HG03558 (cell line): ENCODE results near the gene CORO7.
"Not testable (repeated sequence)": the region's sequence is repeated elsewhere in the genome, so short reads cannot be mapped to it uniquely, and the experiment has no call there.

Experiments
- ATAC-seq: cut with Tn5 transposase; IDR thresholded peaks from one replicate; pipeline ENCODE4 v1.9.1; 2021; ENCODE audit warnings: moderate number of reproducible peaks; ENCODE audit not compliant: unreplicated experiment; ENCODE audit errors: extremely low read depth

CORO7 gene

DNA sequence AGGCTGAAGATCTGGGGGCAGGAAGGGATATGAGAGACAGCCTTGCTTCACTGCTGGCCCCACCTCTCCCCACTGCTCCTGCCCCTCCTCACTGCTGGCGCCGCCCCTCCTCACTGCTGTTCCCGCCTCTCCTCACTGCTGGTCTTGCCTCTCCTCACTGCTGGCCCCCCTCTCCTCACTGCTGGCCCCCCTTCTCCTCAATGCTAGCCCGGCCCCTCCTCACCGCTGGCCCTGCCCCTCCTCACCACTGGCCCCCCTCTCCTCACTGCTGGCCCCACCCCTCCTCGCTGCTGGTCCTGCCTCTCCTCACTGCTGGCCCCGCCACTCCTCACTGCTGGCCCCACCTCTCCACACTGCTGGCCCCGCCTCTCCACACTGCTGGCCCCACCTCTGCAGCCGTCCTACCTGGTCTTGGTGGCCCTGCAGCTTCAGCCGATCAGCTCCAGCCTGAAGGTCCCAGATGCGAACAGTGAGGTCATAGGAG lies 55.8 kb downstream of the CORO7 start:
- ATAC-seq = no peak

DNA sequence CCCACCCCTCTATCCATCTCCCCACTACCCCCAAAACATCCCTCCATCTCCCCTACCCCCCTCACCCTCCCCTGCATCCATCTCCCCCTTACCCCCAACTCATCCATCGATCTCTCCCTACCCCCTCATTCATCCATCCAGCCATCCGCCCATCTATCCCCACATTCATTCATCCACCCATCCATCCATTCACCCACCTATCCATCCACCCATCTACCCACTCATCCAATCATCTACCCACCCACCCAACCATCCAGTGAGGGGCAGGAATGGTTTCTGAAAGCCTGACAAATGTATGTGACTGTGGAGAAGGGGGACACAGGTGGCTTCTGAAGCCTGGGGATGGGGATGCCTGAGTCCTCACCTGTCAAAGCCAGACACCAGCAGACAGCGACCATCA lies 56.5 kb downstream of the CORO7 start:
- ATAC-seq = no peak

DNA sequence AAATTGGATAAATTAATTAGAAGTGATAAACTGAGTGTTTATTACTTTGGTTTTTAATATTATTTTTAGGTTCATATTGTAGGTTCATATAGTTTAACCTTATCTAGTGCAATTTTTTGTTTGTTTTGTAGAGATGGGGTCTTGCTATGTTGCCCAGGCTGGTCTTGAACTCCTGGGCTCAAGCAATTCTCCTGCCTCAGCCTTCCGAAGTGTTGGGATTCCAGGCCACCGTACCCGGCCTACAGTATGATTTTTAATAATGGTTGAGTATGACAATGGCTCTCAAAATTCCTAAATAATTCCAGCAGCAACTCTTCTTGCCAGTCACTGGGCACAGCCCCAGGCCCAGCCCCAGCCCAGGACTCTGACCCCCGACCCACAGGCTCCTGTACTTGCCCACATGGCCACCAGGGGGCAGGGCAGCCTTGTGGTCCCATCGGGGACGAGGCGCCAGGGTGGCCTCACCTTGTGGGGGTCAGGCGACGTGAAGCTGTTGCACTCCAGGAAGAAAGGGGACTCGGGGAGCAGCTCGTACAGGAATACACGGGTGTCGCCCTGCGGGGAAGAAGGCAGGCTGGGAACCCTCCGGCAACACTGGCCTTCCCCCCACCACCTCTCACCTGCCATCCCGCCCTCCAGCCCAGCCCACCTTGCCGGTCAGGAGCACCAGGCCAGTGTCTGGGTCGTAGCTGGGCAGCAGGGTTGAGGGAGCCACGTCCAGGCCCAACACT lies 57.4 kb downstream of the CORO7 start:
- no peak for ATAC-seq

DNA sequence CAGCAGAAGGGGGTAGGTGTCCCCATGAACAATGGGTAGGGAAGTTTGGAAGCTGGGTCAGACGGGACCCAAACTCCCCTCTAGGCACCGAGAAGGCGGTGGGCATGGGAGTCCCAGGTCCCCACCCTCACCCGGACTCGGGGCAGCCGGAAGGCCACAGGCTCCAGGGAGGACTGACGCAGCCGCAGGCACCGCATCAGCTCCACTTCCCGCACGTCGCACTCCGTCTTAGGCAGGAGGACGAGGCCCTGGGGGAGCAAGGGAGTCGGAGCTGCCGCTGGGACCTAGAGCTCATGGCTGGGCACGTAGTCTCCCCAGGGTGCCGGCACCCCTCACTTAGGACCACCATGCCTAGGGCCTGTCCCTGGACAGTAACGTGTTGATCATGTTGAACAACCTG lies 58.2 kb downstream of the CORO7 start:
- ATAC-seq = no peak

DNA sequence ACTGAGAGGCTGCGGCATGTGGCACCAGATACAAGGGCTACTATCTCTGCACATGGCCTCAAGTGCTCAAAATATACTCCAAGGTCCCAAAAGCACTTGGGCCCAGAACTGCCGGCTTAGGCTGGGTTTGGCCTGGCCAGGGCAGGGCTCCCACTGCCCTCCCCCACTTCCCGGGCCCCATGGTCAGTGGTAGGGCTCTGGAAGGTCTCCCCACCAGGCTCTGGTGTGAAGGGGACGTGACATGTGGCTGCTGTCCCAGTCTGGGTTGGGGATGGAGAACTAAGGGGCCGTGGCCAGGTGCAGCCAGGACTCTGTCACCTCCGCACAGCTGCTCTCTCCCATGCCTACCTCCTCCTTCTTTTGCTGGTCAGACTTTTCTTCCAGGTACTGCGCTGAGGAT lies 59.6 kb downstream of the CORO7 start:
- ATAC-seq = no peak

DNA sequence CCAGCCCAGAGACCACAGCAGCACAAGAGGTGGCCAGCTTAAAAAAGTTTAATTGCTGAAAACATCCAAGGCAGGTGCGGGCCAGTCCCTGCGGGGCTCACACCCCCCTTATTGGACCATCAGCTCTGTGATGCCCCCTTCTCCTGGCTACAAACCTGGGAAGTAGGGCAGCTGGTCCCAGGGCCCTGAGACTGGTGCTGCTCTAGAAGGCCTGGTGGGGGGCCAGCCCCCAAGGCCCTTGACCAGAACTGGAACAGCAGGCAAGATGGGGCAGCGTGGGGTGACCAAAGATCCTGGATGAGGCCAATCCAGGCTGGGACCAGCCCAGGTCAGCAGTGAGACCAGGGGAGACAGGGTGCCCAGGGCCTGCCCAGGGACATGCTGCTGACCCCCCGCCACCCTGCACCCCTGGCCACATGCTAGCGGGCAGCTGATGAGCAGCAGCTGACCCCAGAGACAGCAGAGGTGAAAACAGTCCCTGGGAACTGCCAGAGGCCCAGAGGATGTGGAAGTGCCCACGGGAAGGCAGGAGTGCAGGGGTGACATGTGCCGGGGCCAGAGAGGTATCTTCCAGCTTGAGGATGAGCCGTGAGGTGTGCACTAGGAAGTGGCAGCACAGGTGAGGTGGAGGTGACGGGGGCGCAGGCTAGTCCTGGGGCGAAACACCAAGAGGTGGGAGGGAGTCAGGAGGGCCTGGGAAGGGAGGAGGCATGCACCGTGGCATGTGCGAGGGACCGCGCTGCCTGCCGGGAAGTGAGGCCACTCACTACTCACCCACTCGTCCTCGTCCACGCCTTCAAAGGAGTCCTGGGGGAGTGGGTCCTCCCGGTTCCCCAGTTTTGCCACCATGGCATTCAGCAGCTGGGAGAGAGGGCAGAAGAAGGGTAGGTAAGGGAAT lies 61.6 kb downstream of the CORO7 start:
- no peak for ATAC-seq

DNA sequence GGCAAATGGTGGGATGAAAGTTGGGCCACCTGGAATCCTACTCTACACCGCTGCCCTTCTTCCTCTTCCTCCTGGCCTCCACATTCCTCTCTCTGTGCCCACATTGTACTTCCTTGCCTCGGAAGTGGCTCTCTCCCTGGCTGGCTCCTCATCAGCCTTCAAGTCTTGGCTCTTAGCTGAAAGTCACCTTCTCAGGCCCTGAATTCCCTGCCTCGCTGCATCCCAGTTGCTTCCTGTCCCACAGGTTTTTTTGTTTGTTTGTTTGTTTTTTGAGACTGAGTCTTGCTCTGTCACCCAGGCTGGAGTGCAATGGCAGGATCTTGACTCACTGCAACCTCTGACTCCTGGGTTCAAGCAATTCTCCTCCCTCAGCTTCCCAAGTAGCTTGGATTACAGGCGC lies 62.7 kb downstream of the CORO7 start:
- ATAC-seq = no peak

DNA sequence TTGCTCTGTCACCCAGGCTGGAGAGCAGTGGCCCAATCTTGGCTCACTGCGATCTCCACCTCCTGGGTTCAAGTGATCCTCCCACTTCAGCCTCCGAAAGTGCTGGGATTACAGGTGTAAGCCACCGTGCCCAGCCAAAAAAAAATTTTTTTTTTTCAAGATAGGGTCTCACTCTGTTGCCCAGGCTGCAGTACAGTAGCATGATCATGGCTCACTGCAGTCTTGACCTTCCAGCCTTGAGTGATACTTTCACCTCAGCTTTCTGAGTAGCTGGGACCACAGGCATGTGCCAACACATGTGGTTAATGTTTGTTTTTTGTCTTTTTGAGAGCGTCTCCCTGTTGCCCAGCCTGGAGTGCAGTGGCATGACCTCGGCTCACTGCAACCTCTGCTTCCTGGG lies 63.6 kb downstream of the CORO7 start:
- no peak for ATAC-seq

DNA sequence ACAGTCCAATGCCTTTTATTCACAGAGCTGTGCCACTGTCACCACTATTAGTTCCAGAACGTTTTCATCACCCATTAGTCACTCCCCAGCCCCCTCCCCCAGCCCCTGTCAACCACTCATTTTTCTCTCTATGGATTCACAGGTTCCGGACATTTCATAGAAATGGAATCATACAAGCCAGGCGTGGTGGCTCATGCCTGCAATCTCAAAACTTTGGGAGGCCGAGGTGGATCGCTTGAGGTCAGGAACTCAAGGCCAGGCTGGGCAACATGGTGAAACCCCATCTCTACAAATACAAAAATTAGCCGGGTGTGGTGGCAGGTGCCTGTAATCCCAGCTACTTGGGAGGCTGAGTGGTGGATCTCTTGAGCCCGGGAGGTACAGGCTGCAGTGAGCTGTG lies 64.5 kb downstream of the CORO7 start:
- ATAC-seq = no peak

DNA sequence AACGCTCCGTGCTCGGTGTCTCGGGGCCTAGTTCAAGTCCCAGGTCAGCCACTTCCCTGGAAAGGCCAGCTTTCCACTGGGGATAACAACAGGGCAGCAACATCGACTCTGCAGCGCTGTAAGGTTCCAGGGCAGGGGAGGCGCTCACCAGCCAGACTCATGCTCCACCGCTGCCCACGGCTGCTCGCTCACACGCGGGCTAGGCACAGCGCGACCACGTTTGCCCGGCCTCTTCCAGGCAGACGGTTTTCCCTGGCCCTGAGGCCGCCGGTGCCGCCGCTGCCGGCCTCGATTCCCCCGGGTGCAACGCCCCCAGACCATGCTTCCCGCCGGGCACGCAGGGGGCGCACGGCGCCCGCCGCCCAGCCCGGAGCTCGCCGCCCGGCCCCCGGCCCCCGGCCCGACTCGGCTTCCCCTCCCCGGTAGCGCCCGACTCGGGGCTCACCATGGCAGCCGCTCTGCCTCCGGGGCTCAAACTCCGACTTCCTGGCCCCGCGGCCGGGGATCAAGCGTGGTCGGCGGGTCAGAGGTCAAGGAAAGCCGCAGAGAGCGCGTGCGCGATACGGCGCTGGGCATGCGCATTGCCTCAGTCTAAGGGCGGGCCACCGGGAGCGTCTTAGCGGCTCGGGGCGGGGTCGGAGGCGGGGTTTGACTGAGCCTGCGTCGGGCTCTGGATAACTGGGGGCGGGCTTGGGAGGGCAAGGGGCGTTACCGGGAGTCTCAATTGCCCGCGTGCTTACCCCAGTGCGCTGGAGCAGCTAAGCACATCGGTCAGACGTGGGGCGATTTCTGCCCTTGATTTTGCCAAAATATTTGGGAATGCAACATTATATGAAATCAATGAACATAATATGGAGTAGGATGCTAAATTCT lies 65.4 kb downstream of the CORO7 start, which contains the start of gene PAM16:
Gene PAM16, minus strand, starts transcription at position 535 of the 873 bp plus-strand sequence. Its CDS starts 87 bp downstream, at position 448.
- peak; percentile 78 for ATAC-seq

DNA sequence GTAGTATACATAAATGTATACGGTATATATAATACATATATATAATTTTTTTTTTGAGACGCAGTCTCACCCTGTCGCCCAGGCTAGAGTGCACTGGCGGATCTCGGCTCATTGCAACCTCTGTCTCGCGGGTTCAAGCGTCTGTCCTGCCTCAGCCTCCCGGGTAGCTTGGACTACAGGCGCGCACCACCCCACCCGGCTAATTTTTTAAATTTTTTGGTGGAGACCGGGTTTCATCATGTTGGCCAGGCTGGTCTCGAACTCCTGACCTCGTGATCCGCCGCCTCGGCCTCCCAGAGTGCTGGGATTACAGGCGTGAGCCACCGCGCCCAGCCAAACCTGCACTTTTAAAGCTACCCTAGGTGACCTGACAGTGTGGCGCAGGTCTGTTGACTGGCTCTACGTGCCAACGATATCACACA lies 66.0 kb downstream of the CORO7 start:
- no peak for ATAC-seq

DNA sequence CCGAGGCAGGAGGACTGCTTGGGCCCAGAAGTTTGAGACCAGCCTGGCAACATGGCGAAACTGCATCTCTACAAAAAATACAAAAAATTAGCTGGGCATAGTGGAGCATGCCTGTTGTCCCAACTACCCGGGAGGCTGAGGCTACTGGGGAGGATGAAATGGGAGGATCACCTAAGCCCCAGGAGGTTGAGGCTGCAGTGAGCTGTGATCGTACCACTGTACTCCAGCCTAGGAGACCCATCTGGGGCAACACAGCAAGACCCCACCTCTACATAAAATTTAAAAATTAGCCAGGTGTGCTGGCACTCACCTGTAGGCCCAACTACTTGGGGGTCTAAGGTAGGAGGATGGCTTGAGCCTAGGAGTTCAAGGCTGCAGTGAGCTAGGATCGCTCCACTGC lies 67.1 kb downstream of the CORO7 start:
- ATAC-seq = no peak

DNA sequence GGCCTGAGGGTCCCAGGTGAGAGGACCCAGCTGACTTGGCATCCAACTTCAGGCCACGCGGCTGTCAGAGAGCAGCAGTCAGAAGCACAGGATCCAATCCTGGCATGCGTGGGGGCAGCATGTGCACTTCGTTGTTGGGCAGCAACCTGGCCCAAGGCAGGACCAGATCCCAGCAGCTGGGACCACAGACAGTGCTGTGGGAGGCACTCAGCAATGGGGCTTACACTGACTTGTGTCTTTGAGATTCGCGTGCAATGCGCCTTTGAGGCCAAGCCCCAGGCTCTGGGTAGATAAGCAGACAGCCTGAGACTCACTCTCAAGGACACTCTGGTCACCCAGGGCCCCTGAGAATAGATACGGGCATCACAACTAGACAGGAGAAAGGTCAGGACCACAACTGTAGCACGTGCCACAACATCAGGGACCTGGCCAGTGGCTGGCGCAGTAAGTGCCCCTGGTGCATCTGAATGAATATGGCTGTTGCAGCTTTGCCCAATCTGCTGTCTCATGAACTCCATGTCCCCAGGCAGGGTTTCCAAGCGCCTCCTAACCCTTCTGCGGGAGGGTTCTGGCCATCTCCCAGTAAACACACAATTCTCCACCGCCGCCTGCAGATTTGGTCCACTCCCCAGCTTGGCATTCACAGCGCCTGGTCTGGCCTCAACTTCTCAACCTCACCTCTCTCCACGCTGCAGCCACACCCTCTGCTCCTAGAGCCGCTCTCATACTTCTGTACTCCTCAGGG lies 68.5 kb downstream of the CORO7 start:
- no peak for ATAC-seq

DNA sequence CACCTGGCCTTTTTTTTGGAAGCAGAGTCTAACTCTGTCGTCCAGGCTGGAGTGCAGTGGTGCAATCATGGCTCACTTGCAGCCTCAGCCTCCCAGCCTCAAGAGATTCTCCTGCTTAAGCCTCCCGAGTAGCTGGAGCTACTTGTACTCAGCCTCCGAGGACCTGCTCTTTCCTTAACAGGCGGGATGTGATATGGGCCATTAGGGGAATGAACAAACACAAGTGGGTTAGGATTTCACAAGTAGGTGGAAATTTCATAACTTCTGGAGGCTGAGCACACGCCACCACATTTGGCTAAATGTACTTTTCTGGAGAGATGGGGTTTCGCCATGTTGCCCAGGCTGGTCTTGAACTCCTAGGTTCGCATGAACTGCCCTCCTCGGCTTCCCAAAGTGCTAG lies 69.4 kb downstream of the CORO7 start:
- no peak for ATAC-seq

DNA sequence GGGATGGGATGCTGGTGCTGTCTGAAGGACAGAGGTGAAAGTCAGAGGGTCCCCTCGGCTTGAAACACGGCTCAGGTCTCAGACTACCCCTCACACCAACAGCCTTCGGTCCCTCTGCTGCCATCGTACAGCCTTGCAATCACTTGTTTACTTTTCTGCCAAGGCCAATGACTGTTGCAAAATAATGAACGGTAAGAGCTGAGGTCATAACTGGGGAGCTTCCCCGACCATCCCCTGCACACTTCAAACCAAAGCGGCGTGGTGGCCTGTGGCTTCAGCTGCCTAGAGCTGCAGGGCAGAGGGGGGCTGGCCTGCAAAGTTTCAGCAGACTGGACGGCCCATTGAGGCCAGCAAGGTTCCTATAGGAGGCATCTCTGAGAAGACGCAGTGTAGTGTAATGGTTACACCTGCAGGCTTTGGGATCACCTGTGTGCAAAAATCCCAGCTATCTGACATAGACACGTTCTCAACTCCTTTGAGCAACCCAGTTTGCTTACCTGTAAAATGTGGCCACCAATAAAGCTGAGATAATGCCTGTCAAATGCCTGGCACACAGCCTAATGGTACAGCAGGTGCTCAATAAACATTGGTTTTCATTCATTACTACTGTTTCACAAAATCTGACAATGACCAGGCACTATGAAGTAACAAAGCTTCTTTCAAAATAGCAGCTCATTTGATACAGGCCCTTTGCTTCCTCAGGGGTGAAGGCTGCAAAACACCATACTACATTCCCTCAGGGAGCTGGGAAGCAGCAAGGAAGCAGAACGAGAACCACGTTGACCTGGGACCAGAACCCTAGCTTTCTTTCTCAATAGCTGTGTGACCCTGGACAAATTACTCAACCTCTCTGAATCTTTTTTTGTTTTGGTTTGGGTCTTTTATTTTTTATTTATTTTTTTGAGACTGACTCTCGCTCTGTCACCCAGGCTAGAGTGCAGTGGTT lies 70.3 kb downstream of the CORO7 start:
- no peak for ATAC-seq

DNA sequence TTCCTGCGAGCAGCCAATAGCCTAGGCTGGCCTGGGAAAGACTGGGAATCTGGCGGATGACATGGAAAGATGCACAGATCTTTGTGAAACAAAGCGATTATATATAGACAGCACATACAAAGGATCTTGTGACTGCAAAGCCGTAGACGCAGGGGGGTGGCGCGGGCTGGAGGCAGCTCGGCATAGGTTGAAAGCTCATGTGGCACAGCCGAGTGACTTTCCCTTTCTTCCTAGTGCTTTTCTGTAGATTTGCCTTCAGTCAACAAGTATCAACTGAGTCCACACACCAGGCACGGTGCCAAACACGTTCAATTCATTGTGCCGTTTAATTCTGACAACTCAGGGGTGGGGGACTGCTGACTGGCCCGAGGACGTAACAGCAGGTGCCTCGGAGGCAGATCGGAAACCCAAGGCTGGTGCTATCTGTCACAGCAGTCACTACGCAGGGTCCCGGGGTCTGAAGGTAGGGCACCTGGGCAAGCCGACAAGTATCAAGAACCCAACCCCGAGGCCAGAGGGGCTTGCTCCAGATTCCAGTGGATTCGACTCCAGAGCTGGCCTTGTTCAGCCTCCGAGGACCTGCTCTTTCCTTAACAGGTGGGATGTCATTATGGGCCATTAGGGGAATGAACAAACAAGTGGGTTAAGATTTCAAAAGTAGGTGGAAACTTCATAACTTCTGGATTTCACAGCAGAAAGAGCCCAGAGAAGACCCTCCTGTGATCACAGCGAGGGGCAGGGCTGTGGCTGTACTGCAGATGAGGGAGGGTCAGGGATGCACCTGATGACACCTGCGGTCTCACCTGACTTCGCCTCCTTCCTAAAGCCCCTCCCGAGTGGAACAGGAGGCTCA lies 71.2 kb downstream of the CORO7 start:
- no peak for ATAC-seq

DNA sequence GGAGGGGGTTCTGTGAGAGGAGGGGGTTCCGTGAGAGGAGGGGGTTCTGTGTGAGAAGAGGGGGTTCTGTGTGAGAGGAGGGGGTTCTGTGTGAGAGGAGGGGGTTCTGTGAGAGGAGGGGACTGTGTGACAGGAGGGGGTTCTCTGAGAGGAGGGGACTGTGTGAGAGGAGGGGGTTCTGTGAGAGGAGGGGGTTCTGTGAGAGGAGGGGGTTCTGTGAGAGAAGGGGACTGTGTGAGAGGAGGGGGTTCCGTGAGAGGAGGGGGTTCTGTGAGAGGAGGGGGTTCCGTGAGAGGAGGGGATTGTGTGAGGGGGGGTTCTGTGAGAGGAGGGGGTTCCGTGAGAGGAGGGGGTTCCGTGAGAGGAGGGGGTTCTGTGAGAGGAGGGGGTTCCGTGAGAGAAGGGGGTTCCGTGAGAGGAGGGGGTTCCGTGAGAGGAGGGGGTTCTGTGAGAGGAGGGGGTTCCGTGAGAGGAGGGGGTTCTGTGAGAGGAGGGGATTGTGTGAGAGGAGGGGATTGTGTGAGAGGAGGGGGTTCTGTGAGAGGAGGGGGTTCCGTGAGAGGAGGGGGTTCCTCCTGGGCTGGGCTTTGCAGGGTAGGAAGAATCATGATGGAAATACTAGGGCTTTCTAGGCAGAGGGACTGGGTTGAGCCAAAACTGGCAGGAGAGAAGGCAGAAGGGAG lies 72.0 kb downstream of the CORO7 start:
- not testable (repeated sequence) for ATAC-seq
